Stimulated activated CD4-positive, alpha-beta T cell treated with anti-CD3 and anti-CD28 coated beads, Interleukin-4, amount 100 ng/mL, for 4 hours (primary cell): ENCODE data around the gene CLDN17.

Experiments used
- DNase-seq, 2 experiments: peaks; one replicate each; pipeline ENCODE4 v3.0.0-alpha.2; 2020

CLDN17 gene, protein sequence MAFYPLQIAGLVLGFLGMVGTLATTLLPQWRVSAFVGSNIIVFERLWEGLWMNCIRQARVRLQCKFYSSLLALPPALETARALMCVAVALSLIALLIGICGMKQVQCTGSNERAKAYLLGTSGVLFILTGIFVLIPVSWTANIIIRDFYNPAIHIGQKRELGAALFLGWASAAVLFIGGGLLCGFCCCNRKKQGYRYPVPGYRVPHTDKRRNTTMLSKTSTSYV

DNA sequence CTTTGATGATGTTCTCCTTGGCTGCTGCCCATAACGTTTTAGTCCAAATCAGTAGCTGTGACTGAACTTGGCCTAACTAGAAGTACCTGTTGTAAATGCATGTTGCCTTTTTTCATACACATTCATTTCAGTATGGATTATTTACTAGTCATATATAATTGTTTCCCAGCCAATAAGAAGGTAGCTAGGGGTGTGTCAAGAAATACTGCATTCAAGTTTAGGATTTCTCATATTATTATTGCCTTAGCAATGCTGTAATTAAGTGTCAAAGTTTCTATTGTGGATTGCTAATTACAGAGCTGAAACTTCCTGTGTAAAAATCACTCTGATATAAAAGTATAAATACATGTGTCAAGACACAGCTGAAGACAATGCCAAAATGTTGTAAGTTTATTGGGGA lies at the start of gene CLDN17:
Gene CLDN17 (minus strand): TSS at position 101 of the 400 bp plus-strand sequence. CDS start 188 bp downstream, outside the sequence.
- no peak for DNase-seq

DNA sequence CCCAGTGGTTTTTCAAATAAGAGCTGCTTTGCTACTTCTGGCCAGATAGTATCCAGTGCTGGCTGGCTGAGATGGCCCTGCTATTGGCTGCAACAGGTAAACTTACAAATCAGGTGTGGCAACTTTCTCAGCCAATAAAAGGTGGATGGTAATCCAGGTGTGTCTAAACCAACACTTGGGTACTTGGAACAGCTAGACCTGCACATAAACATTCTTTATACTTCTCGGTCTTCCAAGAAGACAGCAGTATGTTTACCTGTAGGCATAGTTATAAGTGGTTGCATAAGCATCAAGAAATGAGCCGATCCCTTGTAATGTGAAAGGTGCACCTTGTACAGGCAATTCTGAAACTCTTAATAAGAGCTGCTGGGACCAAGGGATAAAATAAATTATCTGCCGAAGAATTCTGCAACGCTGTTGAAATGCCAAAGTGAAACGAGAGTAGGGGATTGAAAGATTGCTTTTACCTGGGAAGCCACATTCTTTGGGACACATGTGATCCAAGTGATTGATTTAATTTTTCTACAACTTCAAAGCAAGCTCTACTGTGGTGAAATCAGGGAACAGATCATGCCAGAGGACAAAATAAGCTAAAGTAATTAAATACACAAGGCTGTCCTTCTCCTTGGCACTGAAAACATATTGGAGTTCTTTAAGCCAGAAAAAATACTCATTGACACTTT lies 49.6 kb upstream of the CLDN17 start, which contains the start of gene CLDN8:
Gene CLDN8 (minus strand): TSS at position 57 of the 683 bp plus-strand sequence. CDS start 172 bp downstream, outside the sequence.
- no peak for DNase-seq

DNA sequence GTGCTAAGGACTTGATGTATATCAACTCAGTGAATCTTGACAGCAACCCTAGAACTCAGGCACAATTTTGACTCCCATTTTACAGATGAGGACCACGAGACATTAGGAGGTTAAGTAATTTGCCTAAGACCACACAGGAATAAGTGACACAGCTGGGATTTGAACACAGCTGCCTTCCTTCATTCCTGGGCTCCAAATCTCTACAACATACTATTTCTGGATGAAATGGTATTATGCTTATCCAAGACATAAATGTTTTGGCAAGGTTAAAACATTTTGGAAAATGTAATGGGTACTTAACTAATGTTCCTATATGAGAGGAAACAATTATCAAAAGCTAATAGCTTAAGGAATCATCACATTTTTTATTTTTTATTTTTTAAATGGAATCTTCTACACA lies 44.5 kb upstream of the CLDN17 start:
- no peak for DNase-seq

DNA sequence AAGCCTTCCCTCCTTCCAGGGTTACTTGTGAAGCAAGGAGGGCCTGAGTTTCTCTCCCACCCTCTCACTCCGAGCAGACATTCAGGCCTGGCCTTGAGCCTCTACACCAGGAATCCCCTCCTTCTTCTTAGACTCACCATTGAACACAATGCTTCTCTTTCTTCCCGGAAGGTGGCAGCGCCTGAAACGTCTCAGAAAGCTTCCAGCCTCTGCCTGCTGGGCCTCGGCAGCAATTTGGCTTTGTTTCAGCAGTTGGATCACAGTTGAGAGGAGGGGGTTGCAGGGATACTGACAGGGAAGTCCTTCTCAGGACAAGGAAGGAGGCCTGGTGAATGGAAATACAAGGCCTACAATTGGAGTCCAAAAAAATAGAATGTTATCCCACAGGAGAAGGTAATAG lies 43.0 kb upstream of the CLDN17 start:
- no peak for DNase-seq

DNA sequence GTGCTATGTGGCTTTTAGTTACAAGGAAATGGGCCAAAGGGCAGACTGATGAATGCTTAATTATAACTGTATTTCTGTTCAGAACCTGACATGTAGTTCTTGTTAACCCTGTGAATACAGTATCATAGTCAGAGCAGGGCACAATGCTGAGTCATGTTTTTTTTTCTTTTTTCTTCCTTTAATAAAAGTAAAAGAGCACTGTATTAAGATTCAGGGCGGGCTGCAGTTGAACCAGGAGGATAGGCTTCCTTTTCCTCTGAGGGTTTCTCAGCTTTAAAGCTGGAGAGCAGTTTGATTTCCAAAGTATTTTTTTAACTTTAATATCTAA lies 40.6 kb upstream of the CLDN17 start:
- no peak for DNase-seq

DNA sequence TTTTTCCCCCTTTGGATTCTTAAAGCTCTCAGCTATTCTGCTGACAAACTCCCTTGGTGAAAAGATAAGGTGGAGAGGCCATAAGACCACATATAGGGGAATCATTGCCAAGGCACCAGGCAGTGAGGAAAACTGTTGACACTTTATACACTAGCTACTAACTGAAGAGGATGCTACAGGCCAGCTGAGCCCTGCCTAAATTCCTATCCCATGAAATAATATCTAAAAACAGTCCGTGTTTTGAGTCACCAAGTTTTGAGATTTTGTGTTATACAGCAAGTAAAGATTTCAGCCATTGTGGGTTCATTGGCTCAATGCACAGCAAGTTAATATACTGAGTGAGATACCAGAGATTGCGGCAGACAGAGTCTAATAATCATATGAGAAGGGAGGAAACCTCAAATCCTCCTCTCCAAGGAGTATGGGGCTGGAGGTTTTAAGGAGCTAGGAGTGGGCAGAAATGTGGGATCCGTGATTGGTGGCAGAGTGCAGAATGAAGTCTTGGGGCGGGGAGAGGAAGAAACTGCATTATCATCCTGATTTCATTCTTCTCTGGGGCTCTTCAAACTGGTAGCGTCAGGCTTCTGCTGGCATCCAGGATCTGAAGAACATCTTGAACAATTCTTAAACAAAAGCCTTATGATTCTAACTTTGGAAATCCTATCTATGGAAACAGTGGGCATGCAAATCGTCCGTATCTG lies 40.1 kb upstream of the CLDN17 start:
- no peak for DNase-seq

DNA sequence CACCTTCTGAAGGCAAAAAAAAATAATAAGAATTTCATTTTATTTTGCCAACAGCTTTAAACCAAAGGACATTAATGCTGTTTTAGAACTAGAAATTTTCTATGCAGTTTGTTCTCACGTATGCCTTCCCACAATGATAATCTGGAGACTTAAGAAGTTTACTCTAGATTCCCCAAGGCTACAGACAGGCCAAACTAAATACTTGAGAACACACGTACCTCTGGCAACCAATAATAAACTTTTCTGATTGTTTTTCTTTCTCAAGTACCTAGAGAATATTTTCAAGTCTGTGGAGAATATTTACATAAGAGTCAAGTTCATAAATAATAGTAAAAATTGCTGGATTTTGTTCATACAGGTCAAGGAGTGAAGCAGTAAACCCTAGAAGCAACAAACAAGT lies 33.4 kb upstream of the CLDN17 start:
- DNase-seq, result no peak

DNA sequence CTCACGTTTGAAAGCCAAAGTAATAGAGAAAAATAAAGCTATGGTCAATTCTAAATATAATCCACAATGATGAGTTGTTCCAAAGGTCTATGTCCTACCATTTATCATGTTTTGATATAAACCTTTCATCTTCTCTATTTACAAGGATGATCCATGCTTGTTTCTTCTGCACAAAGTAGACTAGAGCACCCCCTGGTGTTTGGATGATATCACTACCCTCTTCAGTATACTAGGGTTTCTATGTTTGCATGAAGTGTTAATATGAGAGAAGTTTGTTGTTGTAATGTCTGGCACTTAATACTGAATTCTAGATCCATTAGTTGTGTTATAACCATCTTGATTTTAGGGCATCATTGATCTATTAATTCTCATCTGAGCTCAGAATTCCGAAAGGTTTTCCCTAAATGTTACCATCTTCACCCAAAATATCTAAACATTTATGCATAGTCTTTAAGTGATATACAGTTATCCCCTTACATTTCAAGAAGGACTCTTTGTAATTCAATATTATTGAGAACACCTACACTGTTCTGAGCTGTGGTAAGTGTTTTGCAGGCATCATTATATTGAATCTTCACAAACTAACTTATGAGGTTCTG lies 28.2 kb upstream of the CLDN17 start:
- DNase-seq, result no peak

DNA sequence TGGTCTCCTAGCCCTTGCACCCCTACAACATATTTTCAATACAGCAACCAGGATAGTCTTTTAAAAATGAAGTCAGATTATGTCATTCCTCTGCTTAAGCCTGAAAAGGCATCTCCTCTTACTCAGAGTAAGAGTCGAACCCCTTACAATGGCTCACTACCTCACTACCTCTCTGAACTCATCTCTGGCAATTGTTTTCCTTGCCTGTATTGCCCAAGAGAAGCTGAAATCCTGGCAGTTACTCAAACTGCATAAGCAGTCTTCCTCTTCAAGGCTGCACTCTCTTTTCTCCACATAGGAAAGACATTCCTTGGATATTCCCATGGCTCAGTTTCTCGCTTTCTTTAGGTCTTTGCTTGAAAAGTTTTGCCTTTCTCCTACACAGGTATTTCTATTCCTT lies 26.6 kb upstream of the CLDN17 start:
- DNase-seq, result no peak

DNA sequence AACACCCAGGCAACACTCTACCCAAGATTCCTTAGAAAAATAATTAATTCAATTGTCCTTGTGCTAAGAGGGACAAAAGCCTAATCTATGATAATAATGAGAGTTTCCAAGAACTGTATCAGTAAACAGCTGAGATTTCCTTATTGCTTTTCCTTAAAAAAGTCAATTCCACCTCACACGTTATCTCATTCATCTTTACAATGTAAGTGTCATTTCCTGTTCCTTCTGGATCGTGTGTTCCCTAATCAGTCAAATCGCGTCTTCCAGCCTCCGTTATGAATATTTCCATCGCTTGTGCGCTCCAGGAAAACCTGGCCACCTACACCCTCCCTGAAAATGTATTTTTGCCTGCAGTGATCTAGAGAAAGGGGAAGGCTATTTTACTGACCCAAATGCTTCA lies 23.9 kb upstream of the CLDN17 start:
- no peak for DNase-seq

DNA sequence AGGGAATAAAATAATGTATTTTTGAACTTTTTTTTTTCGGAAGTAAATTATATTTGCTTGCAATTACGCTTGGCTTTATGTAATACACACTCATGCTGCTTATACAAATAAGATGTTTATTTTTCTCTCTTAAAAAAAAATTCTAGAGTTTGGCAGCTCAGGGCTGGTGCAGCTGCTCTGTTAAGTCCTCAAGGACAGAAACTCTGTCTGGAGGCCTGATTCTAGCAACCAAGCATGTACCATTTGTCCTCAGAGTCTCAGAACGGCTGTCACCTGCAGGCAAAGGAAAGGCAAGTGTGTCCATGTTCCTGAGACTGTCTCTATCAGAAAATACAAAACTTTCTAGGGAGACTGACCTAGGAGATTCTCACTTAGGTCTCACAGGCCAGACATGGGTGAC lies 23.2 kb upstream of the CLDN17 start:
- DNase-seq, result no peak

DNA sequence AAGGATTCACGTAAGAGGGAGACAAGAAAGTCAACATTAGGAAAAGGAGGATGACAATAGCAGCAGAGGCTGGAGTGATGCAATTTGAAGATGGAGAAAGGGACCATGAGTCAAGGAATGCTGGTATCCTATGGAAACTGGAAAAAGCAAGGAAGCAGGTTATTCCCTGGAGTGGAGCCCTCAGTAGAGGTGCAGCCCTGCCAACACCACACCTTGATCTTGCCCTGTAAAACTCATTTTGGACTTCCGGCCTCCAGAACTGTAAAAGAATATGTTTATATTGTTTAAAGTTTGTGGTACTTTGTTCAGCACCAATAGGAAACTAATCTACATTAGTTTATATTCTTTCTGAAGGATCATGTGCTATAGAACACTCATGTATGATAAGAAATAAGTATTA lies 19.6 kb upstream of the CLDN17 start:
- DNase-seq, result no peak

DNA sequence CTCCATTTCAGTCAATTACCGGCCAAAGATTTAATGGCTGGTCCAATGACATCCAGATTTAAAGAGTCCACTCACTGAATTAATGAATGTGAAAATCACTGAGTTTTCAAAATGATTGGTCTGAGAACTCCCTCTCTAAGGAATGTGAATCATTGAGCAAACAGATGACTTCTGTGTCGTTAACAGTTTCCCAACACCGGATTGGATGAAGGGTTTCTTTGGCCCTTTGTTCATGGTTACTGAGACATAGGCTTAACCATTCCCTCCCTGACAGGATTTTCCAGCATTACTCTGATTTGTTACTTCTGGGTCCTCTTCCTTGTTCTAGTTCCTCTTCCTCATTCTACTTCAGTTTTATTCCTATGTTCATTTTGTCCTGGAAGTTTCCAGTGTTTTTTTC lies 1.5 kb upstream of the CLDN17 start:
- no peak for DNase-seq

DNA sequence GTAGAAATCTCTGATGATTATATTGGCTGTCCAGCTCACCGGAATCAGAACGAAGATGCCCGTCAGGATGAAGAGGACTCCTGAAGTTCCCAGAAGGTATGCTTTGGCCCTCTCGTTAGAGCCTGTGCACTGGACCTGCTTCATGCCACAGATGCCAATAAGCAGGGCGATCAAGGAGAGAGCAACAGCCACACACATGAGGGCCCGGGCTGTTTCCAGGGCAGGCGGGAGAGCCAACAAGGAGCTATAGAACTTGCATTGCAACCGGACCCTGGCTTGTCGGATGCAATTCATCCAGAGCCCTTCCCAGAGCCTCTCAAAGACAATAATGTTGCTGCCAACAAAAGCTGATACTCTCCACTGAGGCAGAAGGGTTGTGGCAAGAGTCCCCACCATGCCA lies 434 bp downstream of the CLDN17 start:
- no peak for DNase-seq

DNA sequence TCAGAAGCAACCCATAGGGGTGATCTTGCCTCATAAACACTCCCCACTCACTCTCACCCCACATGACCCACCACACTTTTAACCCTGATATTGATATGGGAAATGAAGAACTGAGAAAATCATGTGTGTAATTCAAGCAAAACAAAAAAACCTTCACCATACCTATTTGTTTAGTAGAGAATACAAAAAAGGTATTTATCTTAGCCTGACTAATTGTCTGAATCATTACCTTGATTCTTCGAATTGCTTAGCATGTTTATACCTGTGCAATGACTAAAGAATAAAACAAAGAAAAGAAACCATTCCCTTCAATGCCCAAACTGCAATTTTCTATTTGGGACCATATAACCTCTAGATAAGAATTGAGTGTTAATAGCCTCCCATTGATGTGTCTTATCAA lies 1.8 kb downstream of the CLDN17 start:
- DNase-seq, result no peak

DNA sequence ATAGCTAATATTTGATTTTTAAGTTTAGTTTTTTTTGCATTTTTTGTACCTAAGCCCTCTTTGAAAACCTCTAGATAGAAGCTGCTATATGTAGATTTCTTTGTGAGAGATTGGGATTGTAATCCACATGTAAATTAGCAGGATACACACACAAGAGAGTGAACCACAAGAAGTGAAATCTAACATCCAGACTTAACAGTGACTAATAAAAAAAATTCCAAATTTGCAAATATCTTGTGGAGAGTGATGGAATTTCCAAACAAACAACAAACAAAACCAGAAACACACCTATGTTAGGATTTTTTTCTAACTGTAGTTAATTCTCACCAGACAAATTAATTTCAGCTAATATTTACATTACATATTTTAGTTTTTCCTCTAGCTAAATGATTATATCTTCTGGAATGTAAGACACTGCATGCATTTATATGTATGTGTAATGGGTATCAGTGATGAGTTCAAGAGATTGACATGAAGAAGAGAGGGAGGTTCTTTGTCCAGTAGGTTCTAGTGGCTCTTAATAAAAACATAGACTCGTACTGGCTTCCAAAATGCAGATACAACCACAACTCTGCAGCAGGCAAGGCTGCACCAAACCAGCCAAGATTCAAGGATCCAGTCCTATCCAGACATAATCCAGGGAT lies 12.8 kb downstream of the CLDN17 start:
- DNase-seq, result no peak

DNA sequence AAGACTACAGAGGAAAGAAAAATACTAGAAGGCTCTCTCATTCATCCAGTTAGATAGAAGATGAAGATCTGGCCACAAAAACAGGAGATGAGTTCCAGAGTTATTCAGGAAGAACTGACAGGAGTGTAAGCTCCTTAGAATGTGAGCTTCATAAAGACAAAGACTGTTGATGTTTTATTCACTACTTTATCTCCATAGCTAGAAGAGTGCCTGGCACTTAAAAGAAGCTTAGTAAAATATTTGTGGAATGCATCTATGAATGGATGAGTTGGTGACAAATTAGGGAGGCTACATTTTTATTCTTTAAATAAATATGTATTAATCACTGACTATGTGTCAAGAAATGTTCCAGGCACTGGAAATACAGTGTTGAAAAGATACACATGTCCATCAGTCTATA lies 13.8 kb downstream of the CLDN17 start:
- no peak for DNase-seq

DNA sequence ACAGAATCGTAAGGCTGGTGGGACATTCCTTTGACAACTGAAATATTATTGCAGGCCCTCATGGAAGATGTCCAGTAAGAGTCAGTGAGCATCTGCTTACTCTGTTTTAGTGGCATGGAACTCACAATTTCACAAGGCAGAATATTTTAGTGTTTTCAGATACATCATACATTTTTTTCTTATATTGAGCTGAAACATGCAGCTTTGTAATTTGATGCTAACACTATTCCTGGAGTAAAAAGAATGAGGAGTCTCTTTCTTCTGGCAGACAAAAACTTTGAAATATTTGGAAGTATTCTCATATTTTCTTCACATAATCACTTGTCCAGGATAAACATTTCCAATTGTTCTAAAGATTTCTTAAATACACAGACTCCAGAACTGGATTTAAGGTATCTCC lies 17.7 kb downstream of the CLDN17 start:
- no peak for DNase-seq

DNA sequence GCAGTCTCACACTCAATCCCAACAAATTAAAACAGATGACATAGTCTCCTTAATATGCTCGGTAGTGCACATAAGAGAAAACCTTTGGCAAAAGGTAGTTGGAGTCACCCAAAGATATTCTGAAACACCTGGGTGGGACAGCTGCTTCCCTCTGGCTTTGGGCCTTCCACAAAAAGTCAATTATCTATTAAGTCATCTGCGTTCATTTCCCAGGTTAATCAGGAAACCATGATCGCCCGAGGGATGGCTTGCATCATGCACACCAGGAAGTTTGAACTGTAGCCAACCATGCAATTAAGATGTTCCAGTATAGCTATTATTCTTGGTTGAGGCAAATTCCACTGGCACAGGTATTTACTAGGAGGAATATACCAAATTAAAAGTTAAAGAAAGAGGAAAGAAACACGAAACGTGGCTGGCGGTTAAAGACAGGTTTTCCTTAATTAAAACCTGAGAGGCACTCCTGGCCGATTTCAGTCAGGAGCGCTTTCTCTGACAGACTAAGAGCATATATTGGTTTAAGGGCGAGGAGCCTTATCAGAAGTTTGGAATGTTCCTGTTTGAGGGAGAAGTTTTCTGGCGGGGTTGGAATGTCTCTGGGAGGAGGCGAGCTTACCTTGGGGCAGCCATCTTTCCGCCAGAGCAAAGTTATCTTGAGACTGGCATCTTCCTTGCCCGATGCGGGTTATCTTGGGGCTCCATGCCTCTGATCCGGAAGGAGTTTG lies 19.9 kb downstream of the CLDN17 start:
- no peak for DNase-seq

DNA sequence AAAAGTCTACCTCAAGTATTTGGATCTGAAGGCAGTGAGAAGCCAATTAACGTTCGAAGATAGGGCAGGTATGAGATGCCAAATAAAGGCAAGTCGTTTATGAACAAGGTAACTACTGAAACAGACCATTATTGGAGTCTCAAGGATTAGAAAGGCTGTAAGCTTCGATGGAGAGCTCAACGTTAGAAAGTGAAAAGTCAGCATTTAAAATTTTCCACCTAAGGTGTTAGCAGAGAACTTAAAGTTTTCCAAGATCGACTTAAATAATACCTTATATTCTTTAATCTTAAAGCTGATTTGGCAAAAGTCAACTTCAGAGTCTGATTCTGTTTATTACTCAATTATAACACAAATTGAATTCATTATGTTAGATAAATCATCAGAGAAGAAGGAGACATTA lies 28.1 kb downstream of the CLDN17 start:
- no peak for DNase-seq

DNA sequence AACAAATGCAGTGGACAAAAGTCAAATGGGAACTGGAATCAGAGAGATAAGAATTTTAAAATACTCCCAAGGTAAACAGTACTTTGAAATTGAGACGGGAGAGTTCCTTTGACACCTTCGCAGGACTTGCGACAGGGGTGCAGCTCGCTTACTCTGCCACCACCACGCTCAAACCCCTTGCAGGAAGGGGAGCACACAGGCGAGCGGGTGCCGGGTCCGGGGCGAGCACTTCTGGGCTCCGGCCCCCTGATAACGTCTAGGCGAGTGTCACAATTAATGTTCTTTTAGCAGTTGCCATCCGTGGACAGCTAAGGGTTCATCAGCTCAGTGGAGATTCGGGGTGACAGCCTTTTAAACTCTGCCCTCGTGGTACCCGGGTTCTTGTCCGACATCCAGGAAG lies 37.4 kb downstream of the CLDN17 start:
- no peak for DNase-seq

DNA sequence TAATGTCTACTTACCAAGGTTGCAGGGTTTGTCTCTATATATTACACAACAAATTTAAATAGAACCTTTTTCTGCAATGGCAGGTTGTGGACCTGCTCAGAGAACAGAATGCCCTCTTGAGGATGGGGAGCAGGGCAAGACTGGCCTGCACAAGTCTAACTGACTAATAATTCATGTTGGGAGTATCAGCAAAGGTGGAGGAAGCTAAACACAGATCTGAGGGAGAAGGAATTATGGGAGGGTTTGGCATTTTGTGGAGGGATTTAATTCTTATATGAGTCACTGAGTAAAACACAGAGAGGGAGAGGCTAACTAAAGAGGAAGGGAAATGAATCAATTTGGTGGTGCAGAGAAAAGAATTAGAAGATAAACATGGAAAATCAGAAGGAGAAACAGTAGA lies 40.0 kb downstream of the CLDN17 start:
- DNase-seq, result no peak

DNA sequence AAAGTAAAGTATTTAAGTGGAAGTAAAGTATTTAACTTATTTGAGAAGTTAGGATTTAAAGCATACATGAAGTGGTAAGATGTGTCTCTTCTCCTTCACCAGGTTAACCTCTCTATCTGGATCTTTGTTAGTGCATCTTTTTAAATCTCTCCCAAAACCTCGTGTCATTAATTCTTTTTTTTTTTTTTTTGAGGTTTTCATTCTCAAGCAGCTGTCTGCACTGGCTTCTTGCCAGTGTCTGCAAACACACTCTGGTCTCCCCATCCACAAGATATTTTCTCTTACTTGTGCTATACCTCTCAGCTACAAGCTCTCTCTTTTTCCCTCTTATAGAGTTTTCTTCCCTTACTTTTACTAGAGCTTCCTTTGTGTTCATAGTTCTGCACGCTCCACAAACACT lies 49.0 kb downstream of the CLDN17 start:
- no peak for DNase-seq
